HEK293 (cell line): ENCODE results near the gene TLK1.

ENCODE experiments used
- CTCF ChIA-PET: fragments of 350-600 bp; formaldehyde crosslinking; extraction: SDS; loops from one replicate; lab custom pipeline; 2021; ENCODE audit warnings: antibody characterized with exemption; lab: Yijun Ruan, JAX
- POLR2A ChIA-PET: fragments of 300-600 bp; formaldehyde crosslinking; extraction: SDS; loops from one replicate; lab custom pipeline; 2020; ENCODE audit warnings: antibody characterized with exemption, inconsistent platforms; lab: Yijun Ruan, JAX
- H3K27ac ChIP-seq: fragments of 200-500 bp; sonication (Bioruptor generic); 2 replicates; pipeline ENCODE4 v1.5.1; 2014; ENCODE audit warnings: low read depth, low read length, control low read depth, inconsistent platforms; ENCODE audit errors: extremely low read depth
- H3K36me3 ChIP-seq, 2 experiments: fragments of 200-500 bp in 1 of 2; sonication (Bioruptor generic) in 1 of 2; 1 replicate in 1 of 2; 2 replicates in 1 of 2; pipeline ENCODE4 v1.5.1; 2014 to 2017; ENCODE audit warnings: inconsistent platforms in 2 of 2, low read length in 2 of 2; ENCODE audit not compliant: control insufficient read depth in 2 of 2, insufficient read depth in 1 of 2
- H3K4me1 ChIP-seq: fragments of 200-500 bp; sonication (Bioruptor generic); 2 replicates; pipeline ENCODE4 v1.5.1; 2014; ENCODE audit warnings: mild to moderate bottlenecking, low read length, inconsistent platforms; ENCODE audit not compliant: control insufficient read depth, insufficient read depth
- H3K4me3 ChIP-seq: 2 replicates; pipeline ENCODE4 v1.5.1; 2011; ENCODE audit warnings: low read depth, mild to moderate bottlenecking, control low read depth, low read length, moderate library complexity
- H3K9me3 ChIP-seq: fragments of 200-500 bp; sonication (Bioruptor generic); 2 replicates; pipeline ENCODE4 v1.5.1; 2014; ENCODE audit warnings: low read depth, low read length, inconsistent platforms; ENCODE audit not compliant: control insufficient read depth, insufficient read depth
- AEBP2 ChIP-seq: fragments of 450-650 bp; formaldehyde crosslinking; IDR thresholded peaks from 2 replicates; pipeline ENCODE4 v1.5.1; 2016; ENCODE audit warnings: missing biosample characterization, missing genetic modification characterization, borderline replicate concordance
- GLIS2 ChIP-seq: fragments of 450-650 bp; formaldehyde crosslinking; IDR thresholded peaks from 2 replicates; pipeline ENCODE4 v1.5.1; 2016; ENCODE audit warnings: missing biosample characterization, missing genetic modification characterization
- HOXC10 ChIP-seq: sonication (generic); formaldehyde crosslinking; IDR thresholded peaks from 2 replicates; pipeline ENCODE4 v1.8.1; 2023; ENCODE audit warnings: mild to moderate bottlenecking, missing genetic modification reagents
- MYNN ChIP-seq: fragments of 450-650 bp; formaldehyde crosslinking; IDR thresholded peaks from 2 replicates; pipeline ENCODE4 v1.5.1; 2016; ENCODE audit warnings: missing biosample characterization, missing genetic modification characterization, borderline replicate concordance
- ZFHX2 ChIP-seq: fragments of 450-650 bp; formaldehyde crosslinking; conservative IDR thresholded peaks from 2 replicates; pipeline ENCODE4 v1.5.1; 2016; ENCODE audit warnings: missing biosample characterization, missing genetic modification characterization
- ZFP69B ChIP-seq: fragments of 450-650 bp; formaldehyde crosslinking; IDR thresholded peaks from 2 replicates; pipeline ENCODE4 v1.5.1; 2016; ENCODE audit warnings: missing biosample characterization, missing genetic modification characterization
- ZNF211 ChIP-seq: fragments of 450-650 bp; formaldehyde crosslinking; IDR thresholded peaks from 2 replicates; pipeline ENCODE4 v1.5.1; 2016; ENCODE audit warnings: low read depth, missing biosample characterization, missing genetic modification characterization
- ZNF26 ChIP-seq: fragments of 450-650 bp; formaldehyde crosslinking; IDR thresholded peaks from 2 replicates; pipeline ENCODE4 v1.5.1; 2016; ENCODE audit warnings: missing biosample characterization, missing genetic modification characterization
- ZNF266 ChIP-seq: fragments of 450-650 bp; formaldehyde crosslinking; IDR thresholded peaks from 2 replicates; pipeline ENCODE4 v1.5.1; 2016; ENCODE audit warnings: missing biosample characterization, missing genetic modification characterization, low read depth
- ZNF623 ChIP-seq: fragments of 450-650 bp; formaldehyde crosslinking; IDR thresholded peaks from 2 replicates; pipeline ENCODE4 v1.5.1; 2016; ENCODE audit warnings: missing biosample characterization, missing genetic modification characterization
- ZNF626 ChIP-seq: fragments of 450-650 bp; sonication (Bioruptor Pico); formaldehyde crosslinking; IDR thresholded peaks from 2 replicates; pipeline ENCODE4 v1.5.1; 2018; ENCODE audit warnings: missing biosample characterization, missing genetic modification characterization, inconsistent platforms
- ZNF692 ChIP-seq: fragments of 450-650 bp; formaldehyde crosslinking; IDR thresholded peaks from 2 replicates; pipeline ENCODE4 v1.5.1; 2016; ENCODE audit warnings: missing biosample characterization, missing genetic modification characterization
- ZNF747 ChIP-seq: fragments of 450-650 bp; formaldehyde crosslinking; IDR thresholded peaks from 2 replicates; pipeline ENCODE4 v1.5.1; 2016; ENCODE audit warnings: missing biosample characterization, missing genetic modification characterization
- TF ChIP-seq, protein P1 (sequence below): IDR thresholded peaks from 2 replicates; pipeline ENCODE4 v1.6.1; 2011; ENCODE audit warnings: mild to moderate bottlenecking, low read depth, low read length, borderline replicate concordance

Gene TLK1

DNA sequence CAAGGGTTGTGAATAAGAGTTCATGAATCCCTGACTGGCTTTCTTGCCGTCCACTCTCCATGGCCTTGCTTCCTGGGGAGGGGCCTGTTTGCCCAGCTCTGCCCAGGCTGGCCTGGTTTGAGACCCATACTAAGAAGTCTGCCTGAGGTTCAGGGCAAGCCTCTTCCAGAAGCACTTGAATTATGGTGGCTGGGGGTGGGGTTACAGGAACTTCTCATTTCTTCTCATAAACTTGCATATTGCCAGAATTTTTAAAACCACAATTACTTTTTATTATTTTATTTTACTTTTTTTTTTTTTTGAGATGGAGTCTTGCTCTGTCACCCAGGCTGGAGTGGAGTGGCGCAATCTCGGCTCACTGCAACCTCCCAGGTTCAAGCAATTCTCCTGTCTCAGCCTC lies 189.6 kb downstream of the TLK1 start (continued):
- no peak for TF ChIP-seq HOXC10

GRCh38 chr2:170969872-170970496 lies 190.7 kb downstream of the TLK1 start:
- TF ChIP-seq ZNF692, result peak; percentile 73
- peak; percentile 70; the same call in 1 of the 2 replicates for TF ChIP-seq ZFP69B
- TF ChIP-seq, protein P1, sequence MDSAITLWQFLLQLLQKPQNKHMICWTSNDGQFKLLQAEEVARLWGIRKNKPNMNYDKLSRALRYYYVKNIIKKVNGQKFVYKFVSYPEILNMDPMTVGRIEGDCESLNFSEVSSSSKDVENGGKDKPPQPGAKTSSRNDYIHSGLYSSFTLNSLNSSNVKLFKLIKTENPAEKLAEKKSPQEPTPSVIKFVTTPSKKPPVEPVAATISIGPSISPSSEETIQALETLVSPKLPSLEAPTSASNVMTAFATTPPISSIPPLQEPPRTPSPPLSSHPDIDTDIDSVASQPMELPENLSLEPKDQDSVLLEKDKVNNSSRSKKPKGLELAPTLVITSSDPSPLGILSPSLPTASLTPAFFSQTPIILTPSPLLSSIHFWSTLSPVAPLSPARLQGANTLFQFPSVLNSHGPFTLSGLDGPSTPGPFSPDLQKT, result no peak
- TF ChIP-seq, all 188 proteins: peak for 2
- H3K9me3 ChIP-seq, result no peaks in the 10 kb centered on the region
- peaks cover 1 to 41% of the 10 kb centered on the region in 2 experiments; a peak in 2 of 3 replicates for H3K36me3 ChIP-seq
- no peaks in the 10 kb centered on the region; the same call in 1 of the 2 replicates for H3K4me1 ChIP-seq
- ChIA-PET CTCF (interaction anchor here (0.6 to 0.7 kb wide), 2 partner anchors 34 to 288 kb away, joined by 3 read pairs; no protein-coding TSS in a partner anchor), POLR2A (no interaction called here)
- no peak overlapping the region for H3K4me3 ChIP-seq
- no peak overlapping the region for H3K27ac ChIP-seq

GRCh38 chr2:170969030-170969429 lies 191.7 kb downstream of the TLK1 start:
- H3K4me3 ChIP-seq, result no peak overlapping the region
- TF ChIP-seq ZNF623 (tag by site-specific recombination), result no peak
- no peak for TF ChIP-seq AEBP2 (tag by site-specific recombination)
- no peak for TF ChIP-seq ZNF626
- TF ChIP-seq ZNF26 (tag by site-specific recombination), result no peak
- TF ChIP-seq ZNF211 (tag by site-specific recombination), result no peak
- no peak for TF ChIP-seq ZNF266 (tag by site-specific recombination)
- TF ChIP-seq MYNN (tag by site-specific recombination), result no peak
- no peak for TF ChIP-seq ZNF747 (tag by site-specific recombination)
- TF ChIP-seq GLIS2 (tag by site-specific recombination), result no peak
- TF ChIP-seq ZFHX2, result no peak
- no peaks in the 10 kb centered on the region for H3K9me3 ChIP-seq
- no peaks in the 10 kb centered on the region; the same call in 1 of the 2 replicates for H3K4me1 ChIP-seq
- POLR2A ChIA-PET, result interaction anchor here (0.6 kb wide), 1 partner anchor 678 kb away, joined by 3 read pairs; no protein-coding TSS in a partner anchor
- no peak overlapping the region for H3K27ac ChIP-seq
- CTCF ChIA-PET, result interaction anchor here (0.6 to 2.0 kb wide), 2 partner anchors 35 to 447 kb away, joined by 3 to 4 read pairs; no protein-coding TSS in a partner anchor
- peaks cover 11 to 50% of the 10 kb centered on the region in 2 experiments for H3K36me3 ChIP-seq
